SK-N-SH (cell line): ENCODE measurements around the gene FLYWCH2. TPM values are rescaled to one million over a fixed set of nuclear protein-coding genes. Genes with fewer than 3 reads are reported as not detected.

Source experiments
- CTCF ChIA-PET: fragments of 300-600, 350-600 bp; formaldehyde crosslinking; extraction: SDS; loops from one replicate; lab custom pipeline; 2021; lab: Yijun Ruan, JAX
- POLR2A ChIA-PET: fragments of 350-600 bp; sonication (Branson Sonifier 250); formaldehyde crosslinking; extraction: SDS; loops from one replicate; lab custom pipeline; 2020; ENCODE audit warnings: antibody characterized with exemption, inconsistent platforms; lab: Yijun Ruan, JAX
- DNase-seq: peaks from one replicate; pipeline ENCODE4 v3.0.0; 2012
- H2AFZ ChIP-seq: fragments of 200-600 bp; sonication (generic); 2 replicates; pipeline ENCODE4 v1.8.1; 2016; ENCODE audit warnings: antibody characterized with exemption, mild to moderate bottlenecking, low read depth
- H3F3A ChIP-seq: fragments of 200-600 bp; sonication (generic); replicated peaks from 2 replicates; pipeline ENCODE3; 2016; ENCODE audit warnings: antibody characterized with exemption, mild to moderate bottlenecking; ENCODE audit not compliant: insufficient read depth
- H3K27ac ChIP-seq, 2 experiments: fragments of 200-500 bp in 1 of 2; fragments of 200-600 bp in 1 of 2; sonication (Bioruptor generic) in 1 of 2; sonication (generic), shearing (Covaris generic) in 1 of 2; 2 replicates each; pipeline versions ENCODE4 v1.5.1 to v1.6.1; 2014 to 2016; ENCODE audit warnings: low read depth in 2 of 2, inconsistent platforms in 1 of 2, low read length in 1 of 2, mild to moderate bottlenecking in 1 of 2, mixed read lengths in 1 of 2
- H3K27me3 ChIP-seq: fragments of 200-600 bp; sonication (generic), shearing (Covaris generic); 2 replicates; pipeline ENCODE4 v1.6.1; 2016; ENCODE audit warnings: mixed run types; ENCODE audit not compliant: insufficient read depth
- H3K36me3 ChIP-seq, 2 experiments: fragments of 200-500 bp in 1 of 2; fragments of 200-600 bp in 1 of 2; sonication (Bioruptor generic) in 1 of 2; sonication (generic) in 1 of 2; replicated peaks in 1 of 2; 2 replicates each; pipeline versions ENCODE3 to v1.5.1; 2014 to 2016; ENCODE audit warnings: low read length in 1 of 2, mild to moderate bottlenecking in 1 of 2; ENCODE audit not compliant: insufficient read depth in 2 of 2, control insufficient read depth in 1 of 2
- H3K4me1 ChIP-seq, 2 experiments: fragments of 200-500 bp in 1 of 2; fragments of 200-600 bp in 1 of 2; sonication (Bioruptor generic) in 1 of 2; sonication (generic), shearing (Covaris generic) in 1 of 2; 2 replicates each; pipeline versions ENCODE4 v1.5.1 to v1.6.1; 2014 to 2016; ENCODE audit warnings: low read depth in 1 of 2, low read length in 1 of 2, mixed run types in 1 of 2; ENCODE audit not compliant: insufficient read depth in 2 of 2, control insufficient read depth in 1 of 2
- H3K4me2 ChIP-seq: fragments of 200-600 bp; sonication (generic), shearing (Covaris generic); 2 replicates; pipeline ENCODE4 v1.6.1; 2017; ENCODE audit warnings: mixed run types
- H3K4me3 ChIP-seq, 2 experiments: fragments of 200-500 bp in 1 of 2; fragments of 200-600 bp in 1 of 2; sonication (Bioruptor generic) in 1 of 2; sonication (generic), shearing (Covaris generic) in 1 of 2; 2 replicates each; pipeline versions ENCODE4 v1.5.1 to v1.8.1; 2014 to 2016; ENCODE audit warnings: low read depth in 2 of 2, inconsistent platforms in 1 of 2, low read length in 1 of 2, mild to moderate bottlenecking in 1 of 2, mixed read lengths in 1 of 2, moderate library complexity in 1 of 2
- H3K79me2 ChIP-seq: fragments of 200-600 bp; sonication (generic); 2 replicates; pipeline ENCODE4 v1.8.1; 2017; ENCODE audit warnings: mild to moderate bottlenecking; ENCODE audit not compliant: insufficient read depth
- H3K9ac ChIP-seq: fragments of 200-600 bp; sonication (generic); 2 replicates; pipeline ENCODE4 v1.6.1; 2017; ENCODE audit warnings: mixed run types
- H3K9me2 ChIP-seq: fragments of 200-600 bp; sonication (generic); 2 replicates; pipeline ENCODE4 v1.6.1; 2017; ENCODE audit warnings: mixed run types
- H3K9me3 ChIP-seq: fragments of 200-600 bp; sonication (generic); 2 replicates; pipeline ENCODE4 v1.6.1; 2017; ENCODE audit warnings: mixed run types, mild to moderate bottlenecking, moderate library complexity
- H4K20me1 ChIP-seq: fragments of 200-600 bp; sonication (generic); 2 replicates; pipeline ENCODE4 v1.6.1; 2017; ENCODE audit warnings: mild to moderate bottlenecking, mixed run types; ENCODE audit not compliant: insufficient read depth
- CHD2 ChIP-seq: fragments of 150-350 bp; IDR thresholded peaks from 2 replicates; pipeline ENCODE4 v1.6.1; 2018; ENCODE audit warnings: low read length; ENCODE audit not compliant: partially characterized antibody
- ELF1 ChIP-seq: IDR thresholded peaks from 2 replicates; pipeline ENCODE4 v1.4.0; 2012
- EP300 ChIP-seq, 2 experiments: IDR thresholded peaks; 2 replicates each; pipeline versions ENCODE4 v1.4.0 to v1.6.1; 2012; ENCODE audit warnings: borderline replicate concordance in 1 of 2, low read depth in 1 of 2, low read length in 1 of 2
- FOXM1 ChIP-seq: IDR thresholded peaks from 2 replicates; pipeline ENCODE4 v1.4.0; 2012; ENCODE audit warnings: low read depth, mild to moderate bottlenecking
- MAX ChIP-seq: IDR thresholded peaks from 2 replicates; pipeline ENCODE4 v1.4.0; 2012; ENCODE audit warnings: low read depth
- MEF2A ChIP-seq: IDR thresholded peaks from 2 replicates; pipeline ENCODE4 v1.4.0; 2012; ENCODE audit warnings: low read depth, borderline replicate concordance
- RAD21 ChIP-seq: IDR thresholded peaks from 2 replicates; pipeline ENCODE4 v1.6.1; 2012; ENCODE audit warnings: mild to moderate bottlenecking, low read length
- RFX5 ChIP-seq: IDR thresholded peaks from 2 replicates; pipeline ENCODE4 v1.6.1; 2012; ENCODE audit warnings: mild to moderate bottlenecking, improper control_type of control experiment, low read length
- RXRA ChIP-seq: IDR thresholded peaks from 2 replicates; pipeline ENCODE4 v1.4.0; 2012; ENCODE audit warnings: low read depth, mild to moderate bottlenecking, borderline replicate concordance
- SIN3A ChIP-seq: IDR thresholded peaks from 2 replicates; pipeline ENCODE4 v1.6.1; 2012; ENCODE audit warnings: low read depth, mild to moderate bottlenecking, low read length, moderate library complexity, borderline replicate concordance
- SMC3 ChIP-seq: IDR thresholded peaks from 2 replicates; pipeline ENCODE4 v1.6.1; 2012; ENCODE audit warnings: low read depth, low read length, improper control_type of control experiment
- USF2 ChIP-seq: fragments of 150-350 bp; IDR thresholded peaks from 2 replicates; pipeline ENCODE4 v1.6.1; 2017; ENCODE audit warnings: antibody characterized with exemption, low read length, low read depth, borderline replicate concordance
- YY1 ChIP-seq: IDR thresholded peaks from 2 replicates; pipeline ENCODE4 v1.4.0; 2012; ENCODE audit warnings: low read depth, mild to moderate bottlenecking
- WGBS: methylation state at CpG from one replicate; pipeline ENCODE4 v1.1.6; 2017; ENCODE audit warnings: low lambda C conversion rate; 5-methylcytosine and 5-hydroxymethylcytosine counted together
- polyA plus RNA-seq, 3 experiments: library from polyadenylated mRNA; depleted of rRNA; stranded (reverse); fragments of >200 nt; gene quantifications; 2 replicates each; pipeline ENCODE4 v1.2.3, GENCODE V29; 2012
- TF ChIP-seq, protein P1 (sequence below): IDR thresholded peaks from 2 replicates; pipeline ENCODE4 v1.4.0; 2012; ENCODE audit warnings: low read depth, borderline replicate concordance

Gene FLYWCH2
- polyA plus RNA-seq, 1 of the 3 experiments (the other 2 are of a cell fraction): 64.8 TPM

DNA sequence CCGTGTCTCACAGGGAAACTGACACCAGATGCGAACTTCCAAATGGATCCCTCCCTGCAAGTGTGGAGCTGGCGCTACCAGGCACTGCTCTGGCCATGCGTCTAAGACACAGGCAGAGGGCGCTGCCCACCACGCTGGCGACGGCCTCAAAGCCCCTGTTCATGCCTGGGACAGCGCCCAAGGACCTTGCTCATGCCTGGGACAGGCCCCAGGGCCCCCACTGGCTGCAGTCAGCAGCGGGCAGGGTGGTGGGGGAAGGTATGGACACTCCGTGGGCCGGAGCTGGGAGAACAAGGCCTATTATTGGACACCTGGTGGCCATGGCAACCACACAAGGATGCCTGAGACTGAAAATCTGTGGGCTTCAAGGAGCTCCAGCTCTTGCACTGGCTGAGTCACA lies 44.1 kb upstream of the FLYWCH2 start (continued):
- TF ChIP-seq USF2 (no peak), MAX (no peak), MEF2A (no peak), RXRA (no peak)

- no peak overlapping the region for H3K4me2 ChIP-seq
- CTCF ChIA-PET: interaction anchor here (0.6 to 3.1 kb wide), 29 partner anchors 8 to 332 kb away, joined by 3 to 144 read pairs (median 8); partner anchors contain the start of genes FLYWCH2, PRSS21, PRSS22 and PRSS41
- TF ChIP-seq FOXM1 (no peak), RAD21 (no peak), EP300 (IDR thresholded peaks at IDR 0.05; ENCODE audit: borderline replicate concordance in 1 of 2, low read depth in 1 of 2, low read length in 1 of 2) (no peak), YY1 (no peak), RFX5 (no peak), SMC3 (no peak), MEF2A (no peak), SIN3A (no peak), CHD2 (no peak), ELF1 (no peak)
- TF ChIP-seq, protein P1, sequence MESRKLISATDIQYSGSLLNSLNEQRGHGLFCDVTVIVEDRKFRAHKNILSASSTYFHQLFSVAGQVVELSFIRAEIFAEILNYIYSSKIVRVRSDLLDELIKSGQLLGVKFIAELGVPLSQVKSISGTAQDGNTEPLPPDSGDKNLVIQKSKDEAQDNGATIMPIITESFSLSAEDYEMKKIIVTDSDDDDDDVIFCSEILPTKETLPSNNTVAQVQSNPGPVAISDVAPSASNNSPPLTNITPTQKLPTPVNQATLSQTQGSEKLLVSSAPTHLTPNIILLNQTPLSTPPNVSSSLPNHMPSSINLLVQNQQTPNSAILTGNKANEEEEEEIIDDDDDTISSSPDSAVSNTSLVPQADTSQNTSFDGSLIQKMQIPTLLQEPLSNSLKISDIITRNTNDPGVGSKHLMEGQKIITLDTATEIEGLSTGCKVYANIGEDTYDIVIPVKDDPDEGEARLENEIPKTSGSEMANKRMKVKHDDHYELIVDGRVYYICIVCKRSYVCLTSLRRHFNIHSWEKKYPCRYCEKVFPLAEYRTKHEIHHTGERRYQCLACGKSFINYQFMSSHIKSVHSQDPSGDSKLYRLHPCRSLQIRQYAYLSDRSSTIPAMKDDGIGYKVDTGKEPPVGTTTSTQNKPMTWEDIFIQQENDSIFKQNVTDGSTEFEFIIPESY: no peak
- no peaks in the 10 kb centered on the region for H3K9me2 ChIP-seq
- 43% methylated on average over 2 of the region's 15 CpGs for WGBS
- H3K27ac ChIP-seq: no peak overlapping the region
- POLR2A ChIA-PET: interaction anchor here (1.1 to 1.2 kb wide), 2 partner anchors 28 to 42 kb away, joined by 4 to 23 read pairs; no protein-coding TSS in a partner anchor
- no peak overlapping the region for H3K9ac ChIP-seq
- no peaks in the 10 kb centered on the region for H3K27me3 ChIP-seq
- no peak overlapping the region for H3K4me3 ChIP-seq
- H3F3A ChIP-seq: peaks cover 9% of the 10 kb centered on the region
- no peaks in the 10 kb centered on the region for H3K79me2 ChIP-seq
- no peak overlapping the region for H2AFZ ChIP-seq
- no peaks in the 10 kb centered on the region for H3K36me3 ChIP-seq
- no peaks in the 10 kb centered on the region for H4K20me1 ChIP-seq
- H3K4me1 ChIP-seq: peaks cover 0 to 4% of the 10 kb centered on the region in 2 experiments; a peak in 1 of 4 replicates
- no peak for DNase-seq
- H3K9me3 ChIP-seq: no peaks in the 10 kb centered on the region
These were observed 43.2 kb upstream of the FLYWCH2 start for GRCh38 chr16:2839650-2840450.
